Loucy (cell line): ENCODE data around the gene NFKB1.

Source experiments
- CTCF ChIP-seq: fragments of 200-600 bp; sonication (generic); conservative IDR thresholded peaks from 2 replicates; pipeline ENCODE4 v1.5.1; 2014; ENCODE audit warnings: mild to moderate bottlenecking, antibody characterized with exemption, low read length
- EZH2phosphoT487 ChIP-seq: fragments of 200-600 bp; IDR thresholded peaks from 2 replicates; pipeline ENCODE4 v1.6.1; 2018; ENCODE audit warnings: antibody characterized with exemption, mild to moderate bottlenecking, moderate library complexity, borderline replicate concordance

DNA sequence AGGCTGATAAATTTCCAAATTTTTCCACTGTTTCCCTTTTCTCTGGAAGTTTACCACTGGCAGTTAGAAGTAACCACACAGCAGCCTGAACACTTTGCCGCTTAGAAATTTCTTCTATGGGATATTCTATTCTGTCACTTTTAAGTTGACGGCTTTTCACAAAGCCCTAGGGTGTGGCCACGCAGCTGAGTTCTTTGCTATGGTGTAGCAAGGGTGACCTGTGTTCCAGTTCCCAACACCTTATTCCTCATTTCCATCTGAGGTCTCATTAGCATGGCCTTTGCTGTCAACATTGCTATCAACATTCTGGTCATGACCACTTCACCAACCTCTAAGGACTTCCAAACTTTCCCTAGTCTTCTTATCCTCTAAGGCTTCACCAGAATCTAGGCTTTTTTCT, 45.4 kb upstream of the NFKB1 start:
- TF ChIP-seq CTCF: no peak
- no peak for TF ChIP-seq EZH2phosphoT487
